ENCODE data around the gene HSP90B1.

The HSP90B1 gene

GRCh38 chr12:103960616-103961227 lies 30.5 kb downstream of the HSP90B1 start:
- peaks cover 19% of the 10 kb centered on the region for H3K4me1 ChIP-seq (ENCODE audit: insufficient read depth, low read length, poor library complexity, severe bottlenecking)
- H3F3A ChIP-seq (ENCODE audit: low read depth), result peaks cover 8% of the 10 kb centered on the region; the same call in 1 of the 2 replicates
- no peak overlapping the region for H3K4me3 ChIP-seq (ENCODE audit: low read length, poor library complexity, severe bottlenecking)
- H3K27me3 ChIP-seq (ENCODE audit: insufficient read depth, low read length, poor library complexity, severe bottlenecking), result no peaks in the 10 kb centered on the region
- H4K20me1 ChIP-seq (ENCODE audit: insufficient read depth, low read length, poor library complexity, severe bottlenecking), result no peaks in the 10 kb centered on the region
- H3K9me3 ChIP-seq (ENCODE audit: insufficient read depth, low read depth, low read length), result no peaks in the 10 kb centered on the region
- no peak for TF ChIP-seq EZH2phosphoT487 (IDR thresholded peaks at IDR 0.05; ENCODE audit: borderline replicate concordance)
- TF ChIP-seq CTCF (conservative IDR thresholded peaks at IDR 0.05; ENCODE audit: low read length), result no peak
- H3K79me2 ChIP-seq (ENCODE audit: insufficient read depth, low read length), result peaks cover 36% of the 10 kb centered on the region
- H3K9ac ChIP-seq (ENCODE audit: low read depth, low read length, poor library complexity, severe bottlenecking), result no peak overlapping the region
- H3K9me2 ChIP-seq (replicated peaks; ENCODE audit: low read depth, low read length), result no peaks in the 10 kb centered on the region
- no peak overlapping the region for H2AFZ ChIP-seq (ENCODE audit: low read length)
- H3K4me2 ChIP-seq (ENCODE audit: low read depth, low read length, poor library complexity, severe bottlenecking), result no peak overlapping the region
- H3K36me3 ChIP-seq (ENCODE audit: insufficient read depth, low read length), result no peaks in the 10 kb centered on the region

GRCh38 chr12:103962493-103962892 lies 32.3 kb downstream of the HSP90B1 start:
- Histone ChIP-seq H3K4me3 (ENCODE audit: low read length, poor library complexity, severe bottlenecking) (no peak overlapping the region), H3K9me3 (ENCODE audit: insufficient read depth, low read depth, low read length) (no peaks in the 10 kb centered on the region), H3K4me1 (ENCODE audit: insufficient read depth, low read length, poor library complexity, severe bottlenecking) (peaks cover 19% of the 10 kb centered on the region), H2AFZ (ENCODE audit: low read length) (no peak overlapping the region), H3K27me3 (ENCODE audit: insufficient read depth, low read length, poor library complexity, severe bottlenecking) (peaks cover 4% of the 10 kb centered on the region), H3K79me2 (ENCODE audit: insufficient read depth, low read length) (peaks cover 40% of the 10 kb centered on the region), H3K9ac (ENCODE audit: low read depth, low read length, poor library complexity, severe bottlenecking) (no peak overlapping the region), H3K4me2 (ENCODE audit: low read depth, low read length, poor library complexity, severe bottlenecking) (no peak overlapping the region), H3K36me3 (ENCODE audit: insufficient read depth, low read length) (no peaks in the 10 kb centered on the region), H3F3A (ENCODE audit: low read depth) (peaks cover 8% of the 10 kb centered on the region; the same call in 1 of the 2 replicates), H4K20me1 (ENCODE audit: insufficient read depth, low read length, poor library complexity, severe bottlenecking) (peaks cover 10% of the 10 kb centered on the region), H3K9me2 (replicated peaks; ENCODE audit: low read depth, low read length) (no peaks in the 10 kb centered on the region)
- no peak for TF ChIP-seq EZH2phosphoT487 (IDR thresholded peaks at IDR 0.05; ENCODE audit: borderline replicate concordance)

- H3K9me3 ChIP-seq (ENCODE audit: insufficient read depth, low read depth, low read length), result no peaks in the 10 kb centered on the region
- H3K4me1 ChIP-seq (ENCODE audit: insufficient read depth, low read length, poor library complexity, severe bottlenecking), result peaks cover 38% of the 10 kb centered on the region
- H3K79me2 ChIP-seq (ENCODE audit: insufficient read depth, low read length), result peaks cover 63% of the 10 kb centered on the region
- H3K4me3 ChIP-seq (ENCODE audit: low read length, poor library complexity, severe bottlenecking), result peak overlapping the region; percentile 84
- H3F3A ChIP-seq (ENCODE audit: low read depth), result no peaks in the 10 kb centered on the region
- peaks cover 4% of the 10 kb centered on the region for H3K27me3 ChIP-seq (ENCODE audit: insufficient read depth, low read length, poor library complexity, severe bottlenecking)
- peak overlapping the region; percentile 90 for H3K9ac ChIP-seq (ENCODE audit: low read depth, low read length, poor library complexity, severe bottlenecking)
- no peaks in the 10 kb centered on the region for H3K36me3 ChIP-seq (ENCODE audit: insufficient read depth, low read length)
- TF ChIP-seq EZH2phosphoT487 (IDR thresholded peaks at IDR 0.05; ENCODE audit: borderline replicate concordance), result no peak
- no peak for TF ChIP-seq CTCF (conservative IDR thresholded peaks at IDR 0.05; ENCODE audit: low read length)
- peak overlapping the region; percentile 85 for H3K4me2 ChIP-seq (ENCODE audit: low read depth, low read length, poor library complexity, severe bottlenecking)
- H2AFZ ChIP-seq (ENCODE audit: low read length), result no peak overlapping the region
- H3K9me2 ChIP-seq (replicated peaks; ENCODE audit: low read depth, low read length), result no peaks in the 10 kb centered on the region
- H4K20me1 ChIP-seq (ENCODE audit: insufficient read depth, low read length, poor library complexity, severe bottlenecking), result peaks cover 31% of the 10 kb centered on the region
These were observed 34.6 kb downstream of the HSP90B1 start for GRCh38 chr12:103964805-103965204.

- Histone ChIP-seq H3K9me2 (replicated peaks; ENCODE audit: low read depth, low read length) (no peaks in the 10 kb centered on the region), H3K36me3 (ENCODE audit: insufficient read depth, low read length) (no peaks in the 10 kb centered on the region), H3K79me2 (ENCODE audit: insufficient read depth, low read length) (peaks cover 67% of the 10 kb centered on the region), H3K9me3 (ENCODE audit: insufficient read depth, low read depth, low read length) (no peaks in the 10 kb centered on the region), H3K4me3 (ENCODE audit: low read length, poor library complexity, severe bottlenecking) (peak overlapping the region; percentile 84), H3K4me2 (ENCODE audit: low read depth, low read length, poor library complexity, severe bottlenecking) (peak overlapping the region; percentile 85), H3K27me3 (ENCODE audit: insufficient read depth, low read length, poor library complexity, severe bottlenecking) (peaks cover 4% of the 10 kb centered on the region), H4K20me1 (ENCODE audit: insufficient read depth, low read length, poor library complexity, severe bottlenecking) (peaks cover 36% of the 10 kb centered on the region), H3K4me1 (ENCODE audit: insufficient read depth, low read length, poor library complexity, severe bottlenecking) (peaks cover 39% of the 10 kb centered on the region), H3F3A (ENCODE audit: low read depth) (no peaks in the 10 kb centered on the region), H3K9ac (ENCODE audit: low read depth, low read length, poor library complexity, severe bottlenecking) (peak overlapping the region; percentile 90), H2AFZ (ENCODE audit: low read length) (peak overlapping the region; percentile 77)
- TF ChIP-seq EZH2phosphoT487 (IDR thresholded peaks at IDR 0.05; ENCODE audit: borderline replicate concordance) (no peak), CTCF (conservative IDR thresholded peaks at IDR 0.05; ENCODE audit: low read length) (no peak)
These were observed 35.0 kb downstream of the HSP90B1 start for GRCh38 chr12:103965255-103965589.
